Activated CD8-positive, alpha-beta T cell treated with anti-CD3 and anti-CD28 coated beads for 36 hours (primary cell): Measurements from ENCODE around the gene RNF4. TPM values are rescaled to one million over a fixed set of nuclear protein-coding genes. Genes with fewer than 3 reads are reported as not detected.
"Not testable (repeated sequence)": the region's sequence is repeated elsewhere in the genome, so short reads cannot be mapped to it uniquely, and the experiment has no call there.

Experiments used
- ATAC-seq: fragments of 200-7000 bp; cut with Tn5 transposase; one replicate; pipeline ENCODE4 v1.10.0; 2021; ENCODE audit warnings: mild to moderate bottlenecking, moderate library complexity
- CTCF ChIA-PET: fragments of 350-600 bp; sonication (Branson Sonifier 250); formaldehyde crosslinking; loops from one replicate; lab custom pipeline; 2021; ENCODE audit warnings: antibody characterized with exemption; lab: Charles Lee
- POLR2A ChIA-PET: fragments of 350-600 bp; sonication (Branson Sonifier 250); formaldehyde crosslinking; loops from one replicate; lab custom pipeline; 2021; ENCODE audit warnings: antibody characterized with exemption; lab: Charles Lee
- DNase-seq: peaks from one replicate; pipeline ENCODE4 v3.0.0-alpha.2; 2020
- H3K27ac Mint-ChIP-seq: one replicate; pipeline ENCODE4 v1.8.0; 2021; ENCODE audit warnings: mild to moderate bottlenecking, mixed read lengths
- H3K27me3 Mint-ChIP-seq: one replicate; pipeline ENCODE4 v1.8.0; 2021; ENCODE audit warnings: mixed read lengths
- H3K36me3 Mint-ChIP-seq: one replicate; pipeline ENCODE4 v1.8.0; 2021; ENCODE audit warnings: low read depth, mixed read lengths
- H3K4me1 Mint-ChIP-seq: one replicate; pipeline ENCODE4 v1.8.0; 2021; ENCODE audit warnings: low read depth, mixed read lengths
- H3K4me3 Mint-ChIP-seq: one replicate; pipeline ENCODE4 v1.8.0; 2021; ENCODE audit warnings: mild to moderate bottlenecking, moderate library complexity, mixed read lengths
- H3K9me3 Mint-ChIP-seq: one replicate; pipeline ENCODE4 v1.8.0; 2021; ENCODE audit warnings: mixed read lengths
- CTCF ChIP-seq: fragments of 200-600 bp; IDR thresholded peaks from one replicate; pipeline ENCODE4 v1.8.0; 2022; ENCODE audit warnings: antibody characterized with exemption, mild to moderate bottlenecking
- intact Hi-C: fragments of 100-400 bp; cut with micrococcal nuclease; formaldehyde crosslinking; loops from one replicate; pipeline ENCODE4 v1.10.0; 2022
- total RNA-seq, 2 experiments: library from RNA; stranded (reverse); gene quantifications; one replicate each; pipeline ENCODE4 v1.2.3, GENCODE V29; 2021

Gene RNF4
- total RNA-seq, 2 experiments from 2014 or later = 94.6 to 96.2 TPM

- TF ChIP-seq CTCF = no peak
- DNase-seq (no peak), ATAC-seq (no peak)
- no peak overlapping the region for H3K4me3 Mint-ChIP-seq
- H3K4me1 Mint-ChIP-seq = peaks cover 10% of the 10 kb centered on the region
- H3K27ac Mint-ChIP-seq = peak overlapping the region; percentile 41
- intact Hi-C loops = no loop called here
- H3K27me3 Mint-ChIP-seq = no peaks in the 10 kb centered on the region
- peaks cover 56% of the 10 kb centered on the region for H3K36me3 Mint-ChIP-seq
- POLR2A ChIA-PET = interaction anchor here (0.8 kb wide), 1 partner anchor 18 kb away, joined by 3 read pairs; no protein-coding TSS in a partner anchor
- CTCF ChIA-PET = no interaction called here
- H3K9me3 Mint-ChIP-seq = no peaks in the 10 kb centered on the region
These were observed 42.8 kb downstream of the RNF4 start for GRCh38 chr4:2511645-2512131.

- intact Hi-C loops = no loop called here
- POLR2A ChIA-PET = interaction anchor here (0.8 kb wide), 1 partner anchor 17 kb away, joined by 3 read pairs; no protein-coding TSS in a partner anchor
- DNase-seq = no peak
- Mint-ChIP-seq H3K4me3 (no peak overlapping the region), H3K27ac (no peak overlapping the region), H3K27me3 (no peaks in the 10 kb centered on the region), H3K36me3 (peaks cover 53% of the 10 kb centered on the region), H3K9me3 (no peaks in the 10 kb centered on the region), H3K4me1 (peaks cover 10% of the 10 kb centered on the region)
- ATAC-seq = no peak
- CTCF ChIA-PET = no interaction called here
- TF ChIP-seq CTCF = no peak
These were observed 43.7 kb downstream of the RNF4 start for GRCh38 chr4:2512396-2513135.

- ATAC-seq, H3K4me3 Mint-ChIP-seq, H3K27me3 Mint-ChIP-seq, intact Hi-C loops, H3K9me3 Mint-ChIP-seq, H3K4me1 Mint-ChIP-seq, CTCF ChIA-PET, H3K27ac Mint-ChIP-seq, DNase-seq, POLR2A ChIA-PET: not testable (repeated sequence)
- peaks cover 46% of the 10 kb centered on the region for H3K36me3 Mint-ChIP-seq
These were observed 45.3 kb downstream of the RNF4 start for GRCh38 chr4:2514193-2514592.

GRCh38 chr4:2514944-2515343, 46.0 kb downstream of the RNF4 start:
- H3K27ac Mint-ChIP-seq, H3K4me3 Mint-ChIP-seq, intact Hi-C loops: not testable (repeated sequence)

DNA sequence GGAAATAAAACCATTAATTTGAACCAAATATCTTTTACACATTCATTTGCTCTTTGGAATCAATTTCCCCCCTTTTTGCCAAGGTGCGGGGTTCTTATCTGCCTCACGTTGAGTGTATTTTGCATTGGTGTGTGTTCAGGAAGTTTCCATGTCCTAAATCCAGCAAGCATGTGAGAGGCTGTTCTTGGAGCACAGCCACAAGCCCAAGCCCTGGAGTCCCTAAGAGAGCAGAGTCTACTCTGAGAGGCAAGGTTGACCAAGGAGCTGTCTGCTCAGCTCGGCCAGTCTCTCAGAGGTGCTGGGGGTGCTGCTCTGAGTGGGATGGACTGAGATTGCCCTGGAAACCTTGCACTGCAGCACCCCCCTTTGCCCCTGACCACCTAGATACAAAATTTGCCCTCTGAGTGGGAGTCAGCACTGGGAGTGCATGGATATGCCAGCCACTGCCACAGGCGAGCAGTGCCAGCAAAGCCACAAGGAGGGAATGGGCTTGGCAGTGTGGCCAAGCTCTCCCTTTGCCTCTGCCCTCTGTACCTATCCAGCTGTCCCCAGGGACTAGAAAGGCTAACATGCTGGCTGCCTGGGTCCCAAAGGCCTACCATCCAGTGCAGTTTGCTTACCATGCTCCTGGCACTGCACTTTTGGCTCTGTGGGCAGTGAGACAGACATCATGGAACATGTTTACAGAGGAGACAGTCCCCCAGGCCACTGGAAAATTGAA, 47.1 kb downstream of the RNF4 start:
- Mint-ChIP-seq H3K9me3 (no peaks in the 10 kb centered on the region), H3K4me1 (no peaks in the 10 kb centered on the region), H3K4me3 (no peak overlapping the region), H3K27me3 (no peaks in the 10 kb centered on the region), H3K36me3 (peaks cover 38% of the 10 kb centered on the region), H3K27ac (no peak overlapping the region)
- DNase-seq (no peak), ATAC-seq (no peak)
- intact Hi-C loops = no loop called here
- CTCF ChIA-PET = no interaction called here
- no peak for TF ChIP-seq CTCF
- POLR2A ChIA-PET = no interaction called here

More at GRCh38 chr4:2514944-2515343, 46.0 kb downstream of the RNF4 start:
- H3K36me3 Mint-ChIP-seq = peaks cover 44% of the 10 kb centered on the region
- DNase-seq, H3K9me3 Mint-ChIP-seq, POLR2A ChIA-PET, H3K4me1 Mint-ChIP-seq, H3K27me3 Mint-ChIP-seq, CTCF ChIA-PET, ATAC-seq: not testable (repeated sequence)

DNA sequence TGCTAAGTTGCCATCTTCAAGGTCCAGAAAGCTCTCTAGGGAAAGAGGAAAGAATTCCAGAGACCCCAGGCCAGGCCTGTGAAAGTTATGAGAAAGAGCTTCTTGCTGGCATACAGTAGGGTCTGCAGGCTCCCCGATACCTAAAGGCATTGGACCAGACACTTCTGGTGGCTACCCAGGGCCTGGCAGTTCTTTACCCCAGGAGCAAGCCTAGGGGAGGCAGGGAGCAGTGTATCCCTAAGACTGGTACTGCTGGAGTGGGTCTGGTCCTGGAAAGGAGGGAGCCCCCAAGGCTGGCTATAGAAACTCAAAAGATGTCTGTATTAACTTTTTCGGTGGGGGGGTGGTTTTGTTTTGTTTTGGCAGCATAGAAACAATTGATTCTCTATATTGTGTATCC, 47.7 kb downstream of the RNF4 start:
- H3K9me3 Mint-ChIP-seq = no peaks in the 10 kb centered on the region
- H3K27me3 Mint-ChIP-seq = no peaks in the 10 kb centered on the region
- no peak overlapping the region for H3K27ac Mint-ChIP-seq
- no peak overlapping the region for H3K4me3 Mint-ChIP-seq
- POLR2A ChIA-PET = no interaction called here
- peaks cover 38% of the 10 kb centered on the region for H3K36me3 Mint-ChIP-seq
- intact Hi-C loops = no loop called here
- CTCF ChIA-PET = interaction anchor here (0.7 kb wide), 1 partner anchor 68 kb away, joined by 4 read pairs; no protein-coding TSS in a partner anchor
- ATAC-seq (no peak), DNase-seq (no peak)
- H3K4me1 Mint-ChIP-seq = no peaks in the 10 kb centered on the region
- TF ChIP-seq CTCF = no peak
